HEK293T (cell line): Measurements from ENCODE around the gene NUTM2D.
"Not testable (repeated sequence)": the region's sequence is repeated elsewhere in the genome, so short reads cannot be mapped to it uniquely, and the experiment has no call there.

ENCODE experiments used
- ARNT ChIP-seq: fragments of 450-650 bp; IDR thresholded peaks from 2 replicates; pipeline ENCODE4 v1.6.1; 2017; ENCODE audit warnings: mild to moderate bottlenecking
- BHLHE40 ChIP-seq: fragments of 450-650 bp; IDR thresholded peaks from 2 replicates; pipeline ENCODE4 v1.6.1; 2016; ENCODE audit warnings: mild to moderate bottlenecking, moderate library complexity, borderline replicate concordance
- FOXA1 ChIP-seq: fragments of 450-650 bp; IDR thresholded peaks from 2 replicates; pipeline ENCODE4 v1.6.1; 2016; ENCODE audit warnings: mild to moderate bottlenecking
- FOXK2 ChIP-seq: fragments of 450-650 bp; IDR thresholded peaks from 2 replicates; pipeline ENCODE4 v1.6.1; 2016; ENCODE audit warnings: mild to moderate bottlenecking
- FOXM1 ChIP-seq: fragments of 450-650 bp; IDR thresholded peaks from 2 replicates; pipeline ENCODE4 v1.6.1; 2017; ENCODE audit warnings: mild to moderate bottlenecking, borderline replicate concordance
- HDGF ChIP-seq: fragments of 450-650 bp; IDR thresholded peaks from 2 replicates; pipeline ENCODE4 v1.6.1; 2017; ENCODE audit warnings: antibody characterized with exemption, borderline replicate concordance
- L3MBTL2 ChIP-seq: fragments of 450-650 bp; conservative IDR thresholded peaks from 2 replicates; pipeline ENCODE4 v1.6.1; 2016; ENCODE audit warnings: mild to moderate bottlenecking
- LEF1 ChIP-seq: fragments of 450-650 bp; IDR thresholded peaks from 2 replicates; pipeline ENCODE4 v1.6.1; 2017; ENCODE audit warnings: mild to moderate bottlenecking, borderline replicate concordance
- PKNOX1 ChIP-seq: fragments of 450-650 bp; IDR thresholded peaks from 2 replicates; pipeline ENCODE4 v1.6.1; 2016
- SP1 ChIP-seq: fragments of 450-650 bp; IDR thresholded peaks from 2 replicates; pipeline ENCODE4 v1.6.1; 2017
- SUZ12 ChIP-seq: fragments of 450-650 bp; IDR thresholded peaks from 2 replicates; pipeline ENCODE4 v1.6.1; 2016; ENCODE audit warnings: mild to moderate bottlenecking
- TARDBP ChIP-seq: fragments of 450-650 bp; IDR thresholded peaks from 2 replicates; pipeline ENCODE4 v1.6.1; 2016
- ZNF384 ChIP-seq: fragments of 450-650 bp; IDR thresholded peaks from 2 replicates; pipeline ENCODE4 v1.6.1; 2016

DNA sequence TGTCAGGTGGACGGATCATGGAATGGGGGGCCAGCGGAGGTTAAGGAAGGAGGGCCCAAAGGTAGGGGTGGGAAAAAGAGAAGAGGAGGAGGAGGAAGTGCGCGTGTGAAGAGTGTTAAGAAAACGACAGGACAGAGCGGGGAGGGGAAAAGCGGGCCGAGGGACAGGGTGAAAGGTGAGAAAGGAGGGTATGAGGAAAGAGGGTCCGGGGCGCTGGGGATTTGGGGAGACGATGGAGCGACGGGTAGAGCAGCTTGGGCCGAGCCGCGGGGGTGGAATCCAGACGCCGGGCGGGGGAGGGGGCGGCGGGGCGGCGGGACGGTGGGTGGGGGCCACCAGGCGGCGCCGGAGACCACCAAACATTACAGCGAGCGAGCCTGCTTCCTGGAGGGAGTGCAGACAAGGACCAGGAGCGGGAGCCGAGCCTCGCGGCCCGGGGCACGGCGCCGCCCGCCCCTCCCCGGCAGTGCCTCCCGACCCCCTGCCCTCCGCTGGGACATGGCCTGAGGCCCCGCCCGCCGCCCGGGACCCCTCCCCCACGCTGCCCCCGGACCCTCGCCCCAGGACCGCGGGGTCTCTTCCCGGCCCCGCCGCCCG is 15.9 kb upstream of the NUTM2D start:
- not testable (repeated sequence) for TF ChIP-seq L3MBTL2, FOXA1, HDGF, ARNT, SUZ12, TARDBP, SP1, PKNOX1, FOXM1, LEF1, ZNF384, BHLHE40, FOXK2
